GM13977 (cell line): ENCODE data around the gene NAT14.
"Not testable (repeated sequence)": the region's sequence is repeated elsewhere in the genome, so short reads cannot be mapped to it uniquely, and the experiment has no call there.

ENCODE experiments used
- DNase-seq: peaks from one replicate; pipeline ENCODE4 v3.0.0; 2012; ENCODE audit warnings: low spot score
- in situ Hi-C: fragments of 300-500 bp; cut with MboI; formaldehyde crosslinking; loops from one replicate; pipeline ENCODE4 v1.12.0; 2022; ENCODE audit warnings: low sequenced_read_pairs, low pct_unique_long_range_greater_than_20kb, mixed read lengths, inconsistent platforms; ENCODE audit not compliant: unreplicated experiment
- TF ChIP-seq, protein P1 (sequence below): IDR thresholded peaks from 2 replicates; pipeline ENCODE4 v1.5.1; 2012; ENCODE audit warnings: mild to moderate bottlenecking, control low read depth; ENCODE audit not compliant: insufficient read depth; ENCODE audit errors: extremely low read depth, missing control alignments

The NAT14 gene

DNA sequence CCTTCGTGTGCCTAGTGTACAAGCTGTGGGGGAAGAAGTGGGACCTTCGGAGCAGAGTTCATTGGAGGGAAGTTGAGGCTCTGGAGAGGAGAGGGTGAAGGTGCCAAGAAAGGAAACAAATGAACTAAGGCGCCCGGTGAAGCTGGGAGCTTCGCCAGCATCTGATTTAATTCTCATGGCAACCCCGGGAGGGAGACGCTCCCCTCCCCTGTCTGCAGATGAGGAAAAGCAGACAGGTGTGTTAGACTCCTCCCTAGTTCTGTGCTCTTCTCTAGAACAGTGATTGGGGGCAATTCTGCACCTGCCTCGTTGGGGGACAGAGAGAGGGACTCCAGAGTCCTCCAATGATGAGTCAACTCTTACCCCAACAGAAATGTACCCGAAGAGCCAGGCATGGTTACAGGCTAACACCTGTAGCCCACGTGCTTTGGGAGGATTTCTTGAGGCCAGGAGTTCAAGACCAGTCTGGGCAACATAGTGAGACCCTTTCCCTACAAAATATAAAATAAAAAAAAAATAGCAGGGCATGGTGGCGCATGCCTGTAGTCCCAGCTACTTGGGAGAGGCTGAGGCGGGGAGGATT is 7.5 kb downstream of the NAT14 start:
- in situ Hi-C loops: no loop called here
- TF ChIP-seq, protein P1, sequence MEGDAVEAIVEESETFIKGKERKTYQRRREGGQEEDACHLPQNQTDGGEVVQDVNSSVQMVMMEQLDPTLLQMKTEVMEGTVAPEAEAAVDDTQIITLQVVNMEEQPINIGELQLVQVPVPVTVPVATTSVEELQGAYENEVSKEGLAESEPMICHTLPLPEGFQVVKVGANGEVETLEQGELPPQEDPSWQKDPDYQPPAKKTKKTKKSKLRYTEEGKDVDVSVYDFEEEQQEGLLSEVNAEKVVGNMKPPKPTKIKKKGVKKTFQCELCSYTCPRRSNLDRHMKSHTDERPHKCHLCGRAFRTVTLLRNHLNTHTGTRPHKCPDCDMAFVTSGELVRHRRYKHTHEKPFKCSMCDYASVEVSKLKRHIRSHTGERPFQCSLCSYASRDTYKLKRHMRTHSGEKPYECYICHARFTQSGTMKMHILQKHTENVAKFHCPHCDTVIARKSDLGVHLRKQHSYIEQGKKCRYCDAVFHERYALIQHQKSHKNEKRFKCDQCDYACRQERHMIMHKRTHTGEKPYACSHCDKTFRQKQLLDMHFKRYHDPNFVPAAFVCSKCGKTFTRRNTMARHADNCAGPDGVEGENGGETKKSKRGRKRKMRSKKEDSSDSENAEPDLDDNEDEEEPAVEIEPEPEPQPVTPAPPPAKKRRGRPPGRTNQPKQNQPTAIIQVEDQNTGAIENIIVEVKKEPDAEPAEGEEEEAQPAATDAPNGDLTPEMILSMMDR: no peak
- DNase-seq: no peak

DNA sequence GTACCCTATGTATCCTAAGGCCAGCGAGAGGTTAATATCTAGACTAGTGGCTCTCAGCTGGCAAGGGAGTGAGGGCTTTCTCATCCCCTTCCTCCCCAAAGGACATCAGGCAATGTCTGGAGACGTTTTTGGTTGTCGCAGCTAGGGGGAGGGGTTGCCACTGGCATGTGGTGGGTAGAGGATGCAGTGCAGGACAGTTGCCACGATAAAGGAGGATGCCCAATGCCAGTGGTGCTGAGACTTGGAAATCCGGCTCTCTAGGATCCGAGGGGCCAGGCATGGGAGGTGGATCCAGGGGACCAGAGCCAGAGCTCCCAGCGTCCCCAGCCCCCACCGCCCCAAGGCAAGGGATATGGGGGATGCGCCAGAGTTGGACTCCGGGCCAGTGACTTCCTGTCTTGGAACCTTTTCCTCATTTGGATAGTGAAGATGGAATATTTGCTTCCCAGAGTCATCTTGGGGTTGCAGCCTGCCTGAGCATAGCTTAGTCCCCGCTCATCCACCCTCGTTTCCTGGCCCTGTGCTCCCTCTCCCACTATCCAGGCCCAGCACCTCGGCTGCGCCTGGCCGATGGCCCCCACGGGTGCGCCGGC is 8.2 kb downstream of the NAT14 start:
- in situ Hi-C loops: no loop called here
- no peak for DNase-seq

DNA sequence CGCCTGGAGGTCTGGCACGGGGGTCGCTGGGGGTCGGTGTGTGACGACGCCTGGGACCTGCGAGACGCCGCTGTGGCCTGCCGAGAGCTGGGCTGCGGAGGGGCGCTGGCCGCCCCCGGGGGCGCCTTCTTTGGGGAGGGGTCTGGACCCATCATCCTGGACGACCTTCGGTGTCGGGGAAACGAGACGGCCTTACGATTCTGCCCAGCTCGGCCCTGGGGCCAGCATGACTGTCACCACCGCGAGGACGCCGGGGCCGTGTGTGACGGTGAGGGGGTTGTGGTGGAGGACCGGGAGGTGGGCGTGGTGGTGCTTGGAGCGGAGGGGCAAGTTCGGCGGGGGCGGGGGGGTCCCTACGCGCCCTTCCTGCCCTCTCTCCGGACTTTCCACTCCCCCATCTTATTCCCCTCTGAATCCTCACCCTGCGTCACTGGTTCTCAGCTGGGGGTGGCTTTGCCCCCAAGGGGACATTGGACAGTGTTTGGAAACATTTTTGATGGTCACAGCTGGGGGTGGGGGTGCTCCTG is 8.7 kb downstream of the NAT14 start:
- TF ChIP-seq, protein P1: no peak
- no peak for DNase-seq
- in situ Hi-C loops: no loop called here

More for the DNA sequence above, 8.2 kb downstream of the NAT14 start:
- TF ChIP-seq, protein P1: no peak

DNA sequence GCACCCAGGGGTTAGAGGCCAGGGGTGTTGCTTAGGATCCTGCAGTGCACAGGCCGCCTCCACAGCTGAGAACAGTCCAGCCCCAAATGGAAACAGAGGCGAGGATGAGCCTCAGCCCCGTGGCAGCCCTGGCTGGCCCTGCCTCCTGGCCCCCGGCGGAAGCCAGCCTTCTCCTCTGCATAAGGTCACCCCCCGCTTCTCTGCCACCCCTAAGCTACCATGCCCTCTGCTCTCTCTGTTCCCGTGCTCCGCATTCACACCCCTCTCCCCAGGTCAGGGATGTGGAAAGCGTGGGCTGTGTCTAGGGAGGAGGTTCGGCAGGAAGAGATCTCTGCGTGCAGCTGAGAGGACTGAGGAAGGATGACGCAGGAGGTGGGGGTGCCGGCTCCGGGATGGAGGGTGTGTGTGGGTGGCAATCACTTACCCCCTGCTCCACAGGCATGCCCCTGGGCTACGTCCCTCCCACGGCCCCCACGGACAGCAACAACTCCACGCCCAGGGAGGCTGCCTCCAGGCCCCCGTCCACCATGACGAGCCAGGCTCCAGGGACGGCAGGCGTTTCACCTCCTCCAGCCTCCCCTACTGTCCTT is 9.3 kb downstream of the NAT14 start:
- in situ Hi-C loops: no loop called here
- DNase-seq: no peak
- TF ChIP-seq, protein P1: no peak

DNA sequence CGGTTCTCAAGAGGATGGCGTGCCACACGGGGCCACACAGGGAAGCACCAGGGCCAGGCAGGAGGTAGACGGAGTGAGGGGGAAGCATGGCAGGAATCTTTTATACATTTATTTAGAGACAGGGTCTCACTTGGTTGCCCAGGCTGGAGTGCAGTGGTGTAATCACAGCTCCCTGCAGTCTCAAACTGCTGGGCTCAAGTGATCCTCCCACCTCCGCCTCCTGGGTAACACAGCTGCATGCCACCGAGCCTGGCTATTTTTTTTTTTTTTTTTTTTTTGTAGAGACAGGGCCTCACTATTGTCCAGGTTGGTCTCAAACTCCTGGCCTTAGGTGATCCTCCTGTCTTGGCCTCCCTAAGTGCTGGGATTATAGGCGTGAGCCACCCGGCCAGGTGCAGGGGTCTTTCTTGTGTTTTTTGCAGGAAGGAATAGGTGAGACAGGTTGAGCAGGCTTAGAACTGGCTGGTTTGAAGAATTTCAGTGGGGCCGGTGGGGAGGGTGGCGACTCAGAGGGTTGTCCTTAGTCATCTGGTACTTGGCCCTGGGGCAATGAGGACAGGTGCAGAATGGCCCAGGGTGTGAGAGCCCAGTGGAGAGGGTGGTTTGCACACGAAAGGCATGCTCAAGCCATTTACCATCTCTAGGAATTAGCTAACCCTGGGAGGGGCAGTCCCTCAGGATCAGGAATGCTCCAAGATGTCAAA is 10.8 kb downstream of the NAT14 start:
- TF ChIP-seq, protein P1: no peak
- in situ Hi-C loops: no loop called here
- no peak for DNase-seq

DNA sequence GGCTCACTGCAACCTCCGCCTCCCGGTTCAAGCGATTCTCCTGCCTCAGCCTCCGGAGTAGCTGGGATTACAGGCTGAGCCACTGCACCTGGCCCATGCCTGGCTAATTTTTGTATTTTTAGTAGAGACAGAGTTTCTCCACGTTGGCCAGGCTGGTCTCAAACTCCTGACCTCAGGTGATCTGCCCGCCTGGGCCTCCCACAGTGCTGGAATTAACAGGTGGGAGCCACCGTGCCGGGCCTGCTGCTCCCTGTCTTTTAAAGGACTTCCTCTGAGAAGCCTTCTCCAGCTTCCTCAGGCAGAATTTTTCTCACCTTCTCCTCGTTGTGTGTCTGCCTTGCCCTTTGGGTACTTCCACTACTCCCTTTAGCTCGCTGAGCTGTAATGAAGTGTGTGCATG is 11.8 kb downstream of the NAT14 start:
- DNase-seq, in situ Hi-C loops: not testable (repeated sequence)
